GM21515 (cell line): ENCODE results near the gene ASGR2.
"Not testable (repeated sequence)": the region's sequence is repeated elsewhere in the genome, so short reads cannot be mapped to it uniquely, and the experiment has no call there.

Experiments used
- ATAC-seq: cut with Tn5 transposase; IDR thresholded peaks from one replicate; pipeline ENCODE4 v1.9.1; 2021; ENCODE audit not compliant: unreplicated experiment

ASGR2 gene, protein sequence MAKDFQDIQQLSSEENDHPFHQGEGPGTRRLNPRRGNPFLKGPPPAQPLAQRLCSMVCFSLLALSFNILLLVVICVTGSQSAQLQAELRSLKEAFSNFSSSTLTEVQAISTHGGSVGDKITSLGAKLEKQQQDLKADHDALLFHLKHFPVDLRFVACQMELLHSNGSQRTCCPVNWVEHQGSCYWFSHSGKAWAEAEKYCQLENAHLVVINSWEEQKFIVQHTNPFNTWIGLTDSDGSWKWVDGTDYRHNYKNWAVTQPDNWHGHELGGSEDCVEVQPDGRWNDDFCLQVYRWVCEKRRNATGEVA

DNA sequence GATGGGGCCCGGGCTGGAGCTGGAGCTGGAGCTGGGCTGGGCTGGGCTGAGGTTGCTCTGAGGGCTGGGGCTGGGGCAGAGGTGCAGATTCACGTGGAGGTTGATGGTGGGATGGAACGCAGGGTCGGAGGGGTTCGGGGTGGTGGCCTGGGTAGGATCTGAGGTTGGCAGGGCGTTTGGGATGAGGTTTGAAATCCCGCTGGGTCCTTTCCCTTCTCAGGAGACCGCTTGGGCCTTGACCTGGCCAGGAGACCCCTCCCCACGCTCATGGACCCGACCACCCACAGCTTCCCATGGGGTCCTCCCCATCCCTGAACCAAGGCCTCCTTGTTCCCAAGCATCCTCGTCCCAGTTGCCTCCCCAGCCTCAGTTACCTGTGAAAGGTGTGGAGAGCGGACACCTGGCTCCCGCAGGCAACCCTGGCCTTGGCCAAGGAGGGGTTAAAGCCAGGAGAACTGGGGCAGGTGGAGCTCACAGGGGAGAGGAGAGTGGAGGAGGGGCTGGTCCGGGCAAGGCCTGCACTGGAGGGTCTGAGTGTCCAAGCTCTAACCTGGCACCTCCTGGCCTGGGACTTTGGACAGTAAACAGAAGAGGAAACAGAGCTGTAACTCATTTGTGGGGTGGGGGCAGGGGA is at the start of gene ASGR2:
Gene ASGR2 (minus strand): TSS at position 582 of the 634 bp plus-strand sequence. CDS start 582 bp downstream, outside the sequence.
- ATAC-seq = no peak

- ATAC-seq = not testable (repeated sequence)
These were observed 44.9 kb upstream of the ASGR2 start for GRCh38 chr17:7159571-7159970.

GRCh38 chr17:7158424-7158823 is 43.8 kb upstream of the ASGR2 start:
- not testable (repeated sequence) for ATAC-seq

DNA sequence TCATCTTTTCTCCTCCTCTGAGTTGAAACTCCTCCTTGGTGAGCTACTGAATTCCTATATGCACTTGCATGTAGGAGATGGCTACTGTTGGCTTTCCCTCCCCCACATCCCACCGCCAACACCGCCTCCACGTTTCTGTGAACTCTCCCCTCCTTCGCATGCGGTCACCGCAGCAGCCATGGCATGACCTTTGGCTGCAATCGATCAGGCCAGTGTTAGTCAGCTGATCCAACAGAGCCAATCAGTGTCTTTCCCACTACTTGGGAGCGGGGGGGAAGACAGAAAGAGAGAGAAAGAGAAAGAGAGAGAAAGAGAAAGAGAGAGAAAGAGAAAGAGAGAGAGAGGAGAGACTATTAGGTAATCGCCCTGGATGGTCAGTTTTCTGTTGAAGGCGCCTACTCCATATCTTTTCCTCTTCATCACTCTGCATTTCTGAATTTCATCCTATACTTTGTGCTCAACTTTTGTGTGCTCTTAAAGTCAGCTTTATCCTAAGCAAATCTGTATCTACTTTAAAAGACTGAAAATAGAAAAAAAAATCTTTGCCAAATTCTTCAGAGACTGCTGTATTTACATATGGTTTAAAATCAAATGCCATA is 41.8 kb upstream of the ASGR2 start:
- ATAC-seq = no peak

GRCh38 chr17:7147772-7148171 is 33.1 kb upstream of the ASGR2 start:
- no peak for ATAC-seq

GRCh38 chr17:7146115-7146514 is 31.5 kb upstream of the ASGR2 start:
- ATAC-seq = no peak

- no peak for ATAC-seq
These were observed 29.6 kb upstream of the ASGR2 start for GRCh38 chr17:7144213-7144612.

- ATAC-seq = no peak
These were observed 27.2 kb upstream of the ASGR2 start for GRCh38 chr17:7141824-7142223.

- ATAC-seq = no peak
These were observed 24.8 kb upstream of the ASGR2 start for GRCh38 chr17:7139400-7139799.

GRCh38 chr17:7138800-7139381 is 24.3 kb upstream of the ASGR2 start:
- ATAC-seq = no peak

DNA sequence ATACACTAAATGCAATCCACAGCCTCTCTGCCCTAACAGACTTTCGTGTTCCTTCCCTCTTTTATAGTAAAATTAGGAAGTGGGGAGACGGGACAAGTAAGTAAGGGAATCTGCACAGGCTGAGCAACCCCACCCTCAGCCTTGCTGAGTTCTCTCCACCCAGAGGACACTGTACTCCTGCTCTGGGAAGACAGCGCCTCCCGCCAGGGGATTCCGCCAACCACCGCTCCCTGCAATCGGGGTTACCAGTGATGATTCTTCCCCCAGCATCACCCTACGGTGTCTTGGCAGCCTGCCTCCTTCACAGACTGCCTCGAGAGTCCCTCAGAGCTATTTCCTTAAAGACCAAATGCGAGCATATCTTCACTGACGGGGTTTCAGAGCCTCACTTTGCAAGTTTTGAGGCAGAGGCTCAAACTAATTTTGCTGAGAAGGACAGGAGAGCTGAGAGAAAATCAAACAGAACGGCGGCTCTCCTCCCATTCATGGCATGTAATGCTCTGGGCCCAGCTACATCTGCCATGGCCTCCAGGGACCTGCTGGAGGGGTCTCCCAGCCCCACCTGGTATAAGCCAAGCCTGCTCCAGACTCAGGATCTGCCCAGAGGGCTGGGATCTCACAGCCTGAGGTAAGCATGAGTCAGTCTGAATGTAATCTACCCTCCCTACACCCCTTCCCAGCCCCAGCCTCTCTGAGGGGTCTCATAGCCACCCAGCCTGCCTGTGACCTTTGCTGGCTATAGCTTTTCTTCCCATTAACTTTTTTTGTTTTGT is 22.7 kb upstream of the ASGR2 start:
- no peak for ATAC-seq

- ATAC-seq = no peak
These were observed 21.8 kb upstream of the ASGR2 start for GRCh38 chr17:7136266-7136877.

DNA sequence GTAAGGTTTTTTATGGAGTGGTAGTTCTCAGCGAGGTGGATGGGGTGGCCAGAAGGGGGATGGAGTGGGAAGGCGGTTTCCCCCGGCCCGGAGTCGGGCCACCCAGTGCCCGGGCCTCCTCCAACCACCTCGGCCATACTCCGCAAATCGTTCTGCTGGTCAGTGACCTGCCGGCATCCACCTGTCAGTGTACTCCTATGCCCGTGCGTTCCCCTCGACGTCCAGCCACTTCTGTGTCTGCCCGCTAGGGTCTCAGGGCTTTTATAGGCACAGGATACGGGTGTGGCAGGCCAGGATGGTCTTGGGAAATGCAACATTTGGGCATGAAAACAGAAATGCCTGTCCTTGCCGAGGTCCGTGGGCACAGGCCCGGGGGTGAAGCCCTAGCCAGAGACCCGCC is 19.3 kb upstream of the ASGR2 start:
- ATAC-seq = no peak

GRCh38 chr17:7133424-7133823 is 18.8 kb upstream of the ASGR2 start:
- no peak for ATAC-seq

DNA sequence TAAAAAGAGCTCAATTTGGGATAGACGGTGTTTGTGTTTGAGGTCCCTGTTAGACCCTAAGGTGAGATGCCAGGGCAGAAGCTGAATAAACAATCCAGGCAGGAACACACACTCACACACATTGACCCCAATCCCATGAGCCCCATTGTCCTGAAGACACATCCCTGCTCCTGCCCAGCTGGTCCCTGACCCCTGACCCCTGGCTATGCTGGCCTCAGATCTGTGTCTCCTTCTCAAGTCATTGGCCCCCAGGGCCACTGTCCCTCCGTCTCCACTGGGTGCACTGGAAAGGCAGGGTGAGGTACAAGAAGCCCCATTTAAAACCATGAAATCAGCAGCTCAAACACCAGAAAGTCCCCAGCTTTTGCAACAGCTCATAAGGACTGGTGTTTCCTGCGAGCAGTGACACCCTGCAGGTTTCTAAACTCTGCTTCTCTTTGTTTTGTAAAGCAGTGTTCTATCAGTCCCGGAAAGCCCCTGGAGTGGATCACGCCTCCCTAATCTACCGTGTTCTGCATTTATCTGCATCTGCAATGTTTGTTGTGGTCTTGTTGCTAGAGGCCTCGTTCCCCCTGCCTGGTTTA is 18.0 kb upstream of the ASGR2 start:
- ATAC-seq = peak; percentile 57

DNA sequence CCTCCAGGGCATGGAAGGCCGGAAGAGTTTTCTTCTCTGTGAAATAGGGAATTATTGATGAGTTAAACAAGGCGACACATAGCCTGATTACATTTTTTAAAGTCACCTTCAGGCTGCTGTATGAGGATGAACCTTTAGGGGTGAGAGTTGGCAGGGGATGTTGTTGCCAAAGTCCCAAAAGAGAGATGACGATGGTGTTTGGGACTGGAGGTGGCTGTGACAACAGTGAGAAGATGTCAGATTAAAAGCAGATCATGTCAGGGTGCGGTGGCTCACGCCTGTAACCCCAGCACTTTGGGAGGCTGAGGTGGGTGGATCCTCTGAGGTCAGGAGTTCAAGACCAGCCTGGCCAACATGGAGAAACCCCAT is 16.8 kb upstream of the ASGR2 start:
- no peak for ATAC-seq

DNA sequence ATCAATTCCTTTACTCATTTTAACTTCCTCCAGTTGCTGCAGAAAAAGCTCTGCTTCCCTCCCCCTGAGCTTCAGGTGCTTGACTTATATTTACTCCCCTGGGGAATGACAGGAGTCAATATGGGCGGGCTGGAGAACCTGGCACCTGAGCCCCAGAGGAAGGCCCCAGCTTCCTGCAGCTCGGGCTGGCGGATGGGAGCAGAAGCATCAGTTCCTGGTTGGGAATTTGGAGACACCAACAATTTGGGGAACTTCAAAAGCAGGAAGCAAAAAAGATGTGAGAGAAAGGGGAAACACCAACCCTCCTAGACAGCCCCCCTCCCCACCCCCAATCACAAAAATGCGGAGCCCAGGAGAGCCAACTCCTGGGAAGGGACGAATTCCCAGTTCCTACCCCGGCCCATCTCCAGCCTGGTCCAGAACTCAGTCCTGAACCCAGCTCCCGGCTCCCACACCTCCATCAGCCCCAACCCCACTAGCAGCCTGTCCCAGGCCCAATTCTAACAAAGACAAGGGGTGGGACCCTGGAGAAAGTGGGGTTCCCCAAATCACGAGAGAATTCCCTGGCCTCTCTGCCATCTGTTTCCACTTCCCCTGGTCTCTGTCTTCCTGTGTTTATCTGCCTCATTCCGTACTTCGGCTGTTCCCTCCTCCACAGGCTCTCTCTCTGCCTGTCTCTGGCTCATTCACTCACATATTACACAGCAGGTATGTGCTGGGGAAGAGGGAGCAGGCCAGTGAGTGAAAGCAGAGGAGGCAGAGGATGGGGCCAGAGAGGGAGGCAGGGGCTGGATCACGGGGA is 16.2 kb upstream of the ASGR2 start:
- ATAC-seq = no peak

- no peak for ATAC-seq
These were observed 14.7 kb upstream of the ASGR2 start for GRCh38 chr17:7129311-7129710.

GRCh38 chr17:7128160-7128559 is 13.5 kb upstream of the ASGR2 start:
- no peak for ATAC-seq

GRCh38 chr17:7127501-7127900 is 12.9 kb upstream of the ASGR2 start:
- not testable (repeated sequence) for ATAC-seq
